GM12878 (cell line): ENCODE results near the gene TMUB1.

Experiments used
- NRF1 ChIP-seq: conservative IDR thresholded peaks from 2 replicates; pipeline ENCODE4 v1.6.1; 2011; ENCODE audit warnings: mild to moderate bottlenecking, low read depth, low read length, improper control_type of control experiment
- POLR2A ChIP-seq: IDR thresholded peaks from 2 replicates; pipeline ENCODE4 v1.6.1; 2011; ENCODE audit warnings: low read depth, mild to moderate bottlenecking, low read length
- ZNF217 ChIP-seq: fragments of 450-650 bp; IDR thresholded peaks from 2 replicates; pipeline ENCODE4 v1.6.1; 2017; ENCODE audit warnings: antibody characterized with exemption, mild to moderate bottlenecking
- ZNF274 ChIP-seq: IDR thresholded peaks from one replicate; pipeline ENCODE4 v1.8.0; 2011; ENCODE audit not compliant: insufficient read length, insufficient read depth
- TF ChIP-seq, protein P1 (sequence below): fragments of 150-350 bp; IDR thresholded peaks from 2 replicates; pipeline ENCODE4 v1.6.1; 2016; ENCODE audit warnings: low read depth, low read length

DNA sequence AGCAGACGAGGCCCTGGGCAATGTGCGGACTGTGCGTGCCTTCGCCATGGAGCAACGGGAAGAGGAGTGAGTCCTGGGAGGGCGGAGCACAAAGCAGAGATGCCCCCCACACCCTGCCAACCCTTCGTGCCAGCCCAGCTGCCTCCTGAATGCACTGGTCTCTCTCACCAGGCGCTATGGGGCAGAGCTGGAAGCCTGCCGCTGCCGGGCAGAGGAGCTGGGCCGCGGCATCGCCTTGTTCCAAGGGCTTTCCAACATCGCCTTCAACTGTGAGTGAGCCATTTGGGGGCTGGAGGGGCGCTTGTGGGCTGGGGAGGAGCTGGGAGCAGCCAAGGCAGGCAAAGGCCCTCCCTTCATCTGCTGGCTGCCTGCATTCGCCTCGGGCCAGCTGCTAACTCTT is 47.4 kb downstream of the TMUB1 start:
- TF ChIP-seq ZNF217 = no peak
- TF ChIP-seq POLR2A = no peak
- TF ChIP-seq, protein P1, sequence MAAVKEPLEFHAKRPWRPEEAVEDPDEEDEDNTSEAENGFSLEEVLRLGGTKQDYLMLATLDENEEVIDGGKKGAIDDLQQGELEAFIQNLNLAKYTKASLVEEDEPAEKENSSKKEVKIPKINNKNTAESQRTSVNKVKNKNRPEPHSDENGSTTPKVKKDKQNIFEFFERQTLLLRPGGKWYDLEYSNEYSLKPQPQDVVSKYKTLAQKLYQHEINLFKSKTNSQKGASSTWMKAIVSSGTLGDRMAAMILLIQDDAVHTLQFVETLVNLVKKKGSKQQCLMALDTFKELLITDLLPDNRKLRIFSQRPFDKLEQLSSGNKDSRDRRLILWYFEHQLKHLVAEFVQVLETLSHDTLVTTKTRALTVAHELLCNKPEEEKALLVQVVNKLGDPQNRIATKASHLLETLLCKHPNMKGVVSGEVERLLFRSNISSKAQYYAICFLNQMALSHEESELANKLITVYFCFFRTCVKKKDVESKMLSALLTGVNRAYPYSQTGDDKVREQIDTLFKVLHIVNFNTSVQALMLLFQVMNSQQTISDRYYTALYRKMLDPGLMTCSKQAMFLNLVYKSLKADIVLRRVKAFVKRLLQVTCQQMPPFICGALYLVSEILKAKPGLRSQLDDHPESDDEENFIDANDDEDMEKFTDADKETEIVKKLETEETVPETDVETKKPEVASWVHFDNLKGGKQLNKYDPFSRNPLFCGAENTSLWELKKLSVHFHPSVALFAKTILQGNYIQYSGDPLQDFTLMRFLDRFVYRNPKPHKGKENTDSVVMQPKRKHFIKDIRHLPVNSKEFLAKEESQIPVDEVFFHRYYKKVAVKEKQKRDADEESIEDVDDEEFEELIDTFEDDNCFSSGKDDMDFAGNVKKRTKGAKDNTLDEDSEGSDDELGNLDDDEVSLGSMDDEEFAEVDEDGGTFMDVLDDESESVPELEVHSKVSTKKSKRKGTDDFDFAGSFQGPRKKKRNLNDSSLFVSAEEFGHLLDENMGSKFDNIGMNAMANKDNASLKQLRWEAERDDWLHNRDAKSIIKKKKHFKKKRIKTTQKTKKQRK = no peak
- TF ChIP-seq ZNF274 = no peak
- no peak for TF ChIP-seq NRF1
